ENCODE measurements around the gene ATP8B1.

DNA sequence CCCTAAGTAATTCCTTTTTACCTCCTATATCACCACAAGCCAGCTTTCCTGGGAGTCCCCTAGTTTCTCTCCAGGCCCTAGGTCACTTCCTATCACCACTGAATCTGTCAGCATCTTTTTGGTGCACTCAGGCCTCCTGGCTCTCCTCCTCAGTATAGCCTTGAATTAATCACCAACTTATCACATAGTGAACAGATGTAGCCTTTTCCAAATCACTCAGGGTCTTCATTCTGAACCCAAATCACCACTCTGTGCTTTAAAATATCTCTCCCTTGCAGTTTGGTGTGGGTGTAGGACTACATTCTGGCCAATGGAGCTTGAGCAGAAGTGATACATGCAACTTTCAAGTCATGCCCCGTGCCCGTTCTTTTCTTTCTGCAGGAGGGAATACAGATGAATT, 29.6 kb upstream of the ATP8B1 start:
- TF ChIP-seq SIN3A (IDR thresholded peaks at IDR 0.05; ENCODE audit: low read depth): no peak
- no peak for TF ChIP-seq CBX3 (IDR thresholded peaks at IDR 0.05; ENCODE audit: low read depth)
- TF ChIP-seq POLR2AphosphoS5 (IDR thresholded peaks at IDR 0.05; ENCODE audit: low read depth, low read length): no peak
- TF ChIP-seq, protein P1, sequence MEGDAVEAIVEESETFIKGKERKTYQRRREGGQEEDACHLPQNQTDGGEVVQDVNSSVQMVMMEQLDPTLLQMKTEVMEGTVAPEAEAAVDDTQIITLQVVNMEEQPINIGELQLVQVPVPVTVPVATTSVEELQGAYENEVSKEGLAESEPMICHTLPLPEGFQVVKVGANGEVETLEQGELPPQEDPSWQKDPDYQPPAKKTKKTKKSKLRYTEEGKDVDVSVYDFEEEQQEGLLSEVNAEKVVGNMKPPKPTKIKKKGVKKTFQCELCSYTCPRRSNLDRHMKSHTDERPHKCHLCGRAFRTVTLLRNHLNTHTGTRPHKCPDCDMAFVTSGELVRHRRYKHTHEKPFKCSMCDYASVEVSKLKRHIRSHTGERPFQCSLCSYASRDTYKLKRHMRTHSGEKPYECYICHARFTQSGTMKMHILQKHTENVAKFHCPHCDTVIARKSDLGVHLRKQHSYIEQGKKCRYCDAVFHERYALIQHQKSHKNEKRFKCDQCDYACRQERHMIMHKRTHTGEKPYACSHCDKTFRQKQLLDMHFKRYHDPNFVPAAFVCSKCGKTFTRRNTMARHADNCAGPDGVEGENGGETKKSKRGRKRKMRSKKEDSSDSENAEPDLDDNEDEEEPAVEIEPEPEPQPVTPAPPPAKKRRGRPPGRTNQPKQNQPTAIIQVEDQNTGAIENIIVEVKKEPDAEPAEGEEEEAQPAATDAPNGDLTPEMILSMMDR (IDR thresholded peaks at IDR 0.05 in 2 of 3, conservative IDR thresholded peaks at IDR 0.05 in 1 of 3; ENCODE audit: borderline replicate concordance in 1 of 3, insufficient read depth in 1 of 3, low read depth in 2 of 3, low read length in 2 of 3): no peak
- TF ChIP-seq POLR2A (IDR thresholded peaks at IDR 0.05; ENCODE audit: borderline replicate concordance, extremely low read depth, insufficient read depth, insufficient read length): no peak
- TF ChIP-seq ELF1 (IDR thresholded peaks at IDR 0.05; ENCODE audit: borderline replicate concordance, low read depth): no peak
- TF ChIP-seq SP1 (IDR thresholded peaks at IDR 0.05; ENCODE audit: low read depth): no peak
- TF ChIP-seq EZH2 (IDR thresholded peaks at IDR 0.05): no peak
- TF ChIP-seq RAD21 (IDR thresholded peaks at IDR 0.05; ENCODE audit: low read depth): no peak
- no peak for TF ChIP-seq SRF (IDR thresholded peaks at IDR 0.05; ENCODE audit: low read depth)
- TF ChIP-seq EGR1 (IDR thresholded peaks at IDR 0.05; ENCODE audit: low read depth): no peak

Data from HCT116 (cell line).